GM23338 (cell line): ENCODE data around the gene BZW2. TPM values are rescaled to one million over a fixed set of nuclear protein-coding genes. Genes with fewer than 3 reads are reported as not detected.

ENCODE experiments used
- ATAC-seq: fragments of 200-7000 bp; cut with Tn5 transposase; 3 replicates; pipeline ENCODE4 v1.9.1; 2020
- DNase-seq: peaks from one replicate; pipeline ENCODE4 v3.0.0-alpha.2; 2015; ENCODE audit warnings: low spot score
- H2AFZ ChIP-seq: fragments of 200-600 bp; sonication (generic); 2 replicates; pipeline ENCODE4 v1.8.0; 2016; ENCODE audit warnings: antibody characterized with exemption, mild to moderate bottlenecking, moderate library complexity
- H3F3A ChIP-seq: fragments of 200-600 bp; sonication (generic); replicated peaks from 2 replicates; pipeline ENCODE4 v1.8.0; 2017; ENCODE audit warnings: antibody characterized with exemption, mixed run types, low read depth
- H3K27ac ChIP-seq: fragments of 200-600 bp; sonication (generic); 2 replicates; pipeline ENCODE4 v1.6.1; 2016; ENCODE audit warnings: low read depth
- H3K27me3 ChIP-seq: fragments of 200-600 bp; sonication (generic); 2 replicates; pipeline ENCODE4 v1.8.0; 2016; ENCODE audit warnings: mild to moderate bottlenecking, mixed run types, moderate library complexity; ENCODE audit not compliant: insufficient read depth
- H3K36me3 ChIP-seq: fragments of 200-600 bp; sonication (generic); 2 replicates; pipeline ENCODE4 v1.8.0; 2016; ENCODE audit warnings: mild to moderate bottlenecking; ENCODE audit not compliant: insufficient read depth
- H3K4me1 ChIP-seq: fragments of 200-600 bp; sonication (generic); 2 replicates; pipeline ENCODE4 v1.8.0; 2016; ENCODE audit warnings: mild to moderate bottlenecking, moderate library complexity; ENCODE audit not compliant: insufficient read depth
- H3K4me2 ChIP-seq: fragments of 200-600 bp; sonication (generic); 2 replicates; pipeline ENCODE4 v1.7.1; 2017; ENCODE audit warnings: mixed run types
- H3K4me3 ChIP-seq: fragments of 200-600 bp; sonication (generic); 2 replicates; pipeline ENCODE4 v1.6.1; 2016; ENCODE audit warnings: mixed run types
- H3K79me2 ChIP-seq: fragments of 200-600 bp; sonication (generic); replicated peaks from 2 replicates; pipeline ENCODE4 v1.8.0; 2017; ENCODE audit warnings: mild to moderate bottlenecking; ENCODE audit not compliant: insufficient read depth
- H3K9me2 ChIP-seq: fragments of 200-600 bp; sonication (generic); 2 replicates; pipeline ENCODE4 v1.8.0; 2017; ENCODE audit not compliant: insufficient read depth
- H4K20me1 ChIP-seq: fragments of 200-600 bp; sonication (generic); replicated peaks from 2 replicates; pipeline ENCODE4 v1.8.0; 2017; ENCODE audit warnings: mild to moderate bottlenecking; ENCODE audit not compliant: insufficient read depth
- H3K27ac Mint-ChIP-seq: 2 replicates; pipeline ENCODE4 v1.8.0; 2020; ENCODE audit warnings: inconsistent platforms, mild to moderate bottlenecking, moderate library complexity, mixed read lengths
- H3K27me3 Mint-ChIP-seq: 3 replicates; pipeline ENCODE4 v1.8.0; 2022; ENCODE audit warnings: low read depth, mild to moderate bottlenecking, moderate library complexity, mixed read lengths, inconsistent platforms; ENCODE audit not compliant: insufficient read depth, poor library complexity
- H3K36me3 Mint-ChIP-seq: 3 replicates; pipeline ENCODE4 v1.8.0; 2021; ENCODE audit warnings: low read depth, mild to moderate bottlenecking, inconsistent platforms, moderate library complexity, mixed read lengths
- H3K4me1 Mint-ChIP-seq: 3 replicates; pipeline ENCODE4 v1.8.0; 2020; ENCODE audit warnings: mild to moderate bottlenecking, inconsistent platforms, mixed read lengths
- H3K4me3 Mint-ChIP-seq: 3 replicates; pipeline ENCODE4 v1.8.0; 2021; ENCODE audit warnings: moderate library complexity, mild to moderate bottlenecking, inconsistent platforms, mixed read lengths
- H3K9me3 Mint-ChIP-seq: 3 replicates; pipeline ENCODE4 v1.8.0; 2020; ENCODE audit warnings: moderate library complexity, mild to moderate bottlenecking, inconsistent platforms, mixed read lengths
- CREB1 ChIP-seq: fragments of 250-450 bp; sonication (Bioruptor Pico); IDR thresholded peaks from 2 replicates; pipeline ENCODE4 v1.5.0; 2020; ENCODE audit warnings: low read depth, mild to moderate bottlenecking, moderate library complexity
- EZH2phosphoT487 ChIP-seq: fragments of 200-600 bp; sonication (generic); IDR thresholded peaks from one replicate; pipeline ENCODE4 v1.8.1; 2018; ENCODE audit warnings: antibody characterized with exemption; ENCODE audit not compliant: unreplicated experiment
- JUNB ChIP-seq: IDR thresholded peaks from one replicate; pipeline ENCODE4 v1.6.1; 2016; ENCODE audit warnings: antibody characterized with exemption; ENCODE audit not compliant: unreplicated experiment
- NANOG ChIP-seq: IDR thresholded peaks from 2 replicates; pipeline ENCODE4 v1.6.1; 2016; ENCODE audit warnings: antibody characterized with exemption, borderline replicate concordance
- STAT1 ChIP-seq: IDR thresholded peaks from one replicate; pipeline ENCODE4 v1.6.1; 2016; ENCODE audit warnings: antibody characterized with exemption; ENCODE audit not compliant: unreplicated experiment
- ZNF114 ChIP-seq: fragments of 250-450 bp; sonication (Bioruptor Pico); IDR thresholded peaks from 2 replicates; pipeline ENCODE4 v1.5.0; 2020; ENCODE audit warnings: mild to moderate bottlenecking, moderate library complexity
- ZNF331 ChIP-seq: fragments of 250-450 bp; sonication (Bioruptor Pico); IDR thresholded peaks from 2 replicates; pipeline ENCODE4 v1.5.0; 2020; ENCODE audit warnings: low read depth, mild to moderate bottlenecking, moderate library complexity
- polyA plus RNA-seq: library from polyadenylated mRNA; unstranded; fragments of >200 nt; fragmentation: Nextera tagmentation; extraction: Ambion mirVana; gene quantifications from 2 replicates; pipeline ENCODE4 v1.2.1, GENCODE V29; 2016
- total RNA-seq: library from RNA; depleted of rRNA; stranded (reverse); fragments of >200 nt; shearing (Covaris generic); gene quantifications from 2 replicates; pipeline ENCODE4 v1.2.3, GENCODE V29; 2014
- TF ChIP-seq, protein P1 (sequence below): IDR thresholded peaks from 2 replicates; pipeline ENCODE4 v1.6.1; 2016; ENCODE audit warnings: antibody characterized with exemption
- TF ChIP-seq, protein P2 (sequence below): IDR thresholded peaks from one replicate; pipeline ENCODE4 v1.6.1; 2018; ENCODE audit warnings: antibody characterized with exemption; ENCODE audit not compliant: unreplicated experiment
- TF ChIP-seq, protein P3 (sequence below), 2 experiments: fragments of 200-600 bp in 1 of 2; sonication (generic) in 1 of 2; conservative IDR thresholded peaks; 2 replicates each; pipeline versions ENCODE4 v1.5.1 to v1.6.1; 2016 to 2017; ENCODE audit warnings: antibody characterized with exemption in 2 of 2, low read depth in 2 of 2, mild to moderate bottlenecking in 2 of 2, moderate library complexity in 1 of 2
- TF ChIP-seq, protein P4 (sequence below): fragments of 250-450 bp; sonication (Bioruptor Pico); IDR thresholded peaks from 2 replicates; pipeline ENCODE4 v1.5.0; 2020; ENCODE audit warnings: mild to moderate bottlenecking, moderate library complexity

Gene BZW2
- total and polyA plus RNA-seq, 2 experiments from 2014 or later: 88.8 to 108 TPM

DNA sequence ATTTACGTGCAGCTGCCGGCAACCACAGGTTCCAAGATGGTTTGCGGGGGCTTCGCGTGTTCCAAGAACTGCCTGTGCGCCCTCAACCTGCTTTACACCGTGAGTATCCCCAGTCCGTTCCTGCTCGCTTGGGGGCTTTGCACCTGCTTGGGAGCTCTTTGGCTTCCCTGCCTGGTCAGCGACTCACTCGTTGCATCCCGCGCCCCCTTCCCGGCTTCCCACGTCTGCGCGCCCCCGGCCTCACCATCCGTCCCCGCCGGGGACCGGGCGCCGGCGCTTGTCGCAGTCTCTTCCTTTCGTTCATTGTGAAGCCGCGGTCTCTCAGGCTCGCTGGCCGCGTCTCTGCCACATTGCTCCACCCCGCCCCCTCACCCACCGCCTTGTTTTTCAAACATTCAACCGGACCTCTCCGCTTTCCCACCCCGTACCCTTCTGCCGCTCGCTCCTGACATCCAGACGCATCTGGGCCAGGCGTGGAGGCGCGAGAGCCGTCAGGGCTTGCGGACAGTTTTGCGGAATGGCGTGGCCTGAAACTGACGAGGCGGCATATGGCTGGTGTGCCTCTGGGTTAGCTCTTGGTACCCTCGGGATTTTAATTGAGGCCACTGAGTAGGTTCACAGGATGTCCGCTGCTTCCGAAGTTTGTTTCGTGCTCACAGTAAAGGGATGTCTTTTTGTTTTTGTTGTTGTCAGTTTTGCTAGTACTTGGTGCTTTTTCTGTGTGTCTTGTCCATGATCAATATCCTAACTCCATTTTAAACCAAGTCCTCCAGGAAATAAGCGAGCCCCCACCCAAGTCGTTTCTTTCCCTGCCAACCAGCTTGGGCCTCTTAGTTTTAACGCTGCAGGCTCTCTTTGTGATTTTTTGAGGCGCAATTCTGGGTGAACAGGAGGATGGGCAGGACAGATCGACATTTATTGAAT lies 108.2 kb downstream of the BZW2 start (continued):
- TF ChIP-seq JUNB: no peak
- TF ChIP-seq, protein P1, sequence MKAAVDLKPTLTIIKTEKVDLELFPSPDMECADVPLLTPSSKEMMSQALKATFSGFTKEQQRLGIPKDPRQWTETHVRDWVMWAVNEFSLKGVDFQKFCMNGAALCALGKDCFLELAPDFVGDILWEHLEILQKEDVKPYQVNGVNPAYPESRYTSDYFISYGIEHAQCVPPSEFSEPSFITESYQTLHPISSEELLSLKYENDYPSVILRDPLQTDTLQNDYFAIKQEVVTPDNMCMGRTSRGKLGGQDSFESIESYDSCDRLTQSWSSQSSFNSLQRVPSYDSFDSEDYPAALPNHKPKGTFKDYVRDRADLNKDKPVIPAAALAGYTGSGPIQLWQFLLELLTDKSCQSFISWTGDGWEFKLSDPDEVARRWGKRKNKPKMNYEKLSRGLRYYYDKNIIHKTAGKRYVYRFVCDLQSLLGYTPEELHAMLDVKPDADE: no peak

DNA sequence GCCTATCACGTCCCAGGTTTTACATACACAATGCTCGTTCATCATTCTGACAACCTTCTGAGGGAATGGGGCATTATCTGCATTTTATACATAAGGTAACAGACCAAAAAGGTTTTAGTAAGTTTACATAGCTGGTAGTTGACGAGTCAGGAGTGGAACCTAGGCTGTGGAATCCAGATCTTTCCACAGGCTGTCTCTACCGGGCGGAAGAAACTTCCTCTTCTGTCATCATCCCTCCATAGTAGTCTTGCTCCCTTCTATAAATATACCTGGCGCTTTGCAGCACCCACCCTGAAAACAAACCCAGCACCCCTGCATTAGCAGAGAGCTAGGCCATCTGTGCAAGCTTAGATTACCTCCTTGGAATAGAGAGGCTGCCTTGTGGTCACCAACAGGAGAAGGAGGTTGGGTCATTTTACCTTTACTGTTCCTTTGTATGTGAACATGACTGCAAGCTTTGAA lies 108.9 kb downstream of the BZW2 start:
- H3K36me3 ChIP-seq: no peaks in the 10 kb centered on the region
- H3K4me1 ChIP-seq: peaks cover 21% of the 10 kb centered on the region
- Mint-ChIP-seq H3K9me3 (no peaks in the 10 kb centered on the region; the same call in 2 of the 3 replicates), H3K4me3 (peak overlapping the region; percentile 89), H3K36me3 (no peaks in the 10 kb centered on the region; the same call in 2 of the 3 replicates), H3K27ac (no peak overlapping the region), H3K4me1 (peaks cover 33% of the 10 kb centered on the region), H3K27me3 (peaks cover 9% of the 10 kb centered on the region)
- H3K27ac ChIP-seq: no peak overlapping the region
- no peaks in the 10 kb centered on the region for H3K9me2 ChIP-seq
- H2AFZ ChIP-seq: peak overlapping the region; percentile 96; the same call in 1 of the 2 replicates
- no peak for ATAC-seq
- H3K79me2 ChIP-seq: peaks cover 54% of the 10 kb centered on the region
- peaks cover 13% of the 10 kb centered on the region for H3K27me3 ChIP-seq
- H3K4me3 ChIP-seq: peak overlapping the region; percentile 86
- no peak for DNase-seq
- no peaks in the 10 kb centered on the region for H3F3A ChIP-seq
- H3K4me2 ChIP-seq: peak overlapping the region; percentile 95
- H4K20me1 ChIP-seq: peaks cover 14% of the 10 kb centered on the region
- TF ChIP-seq, protein P2, sequence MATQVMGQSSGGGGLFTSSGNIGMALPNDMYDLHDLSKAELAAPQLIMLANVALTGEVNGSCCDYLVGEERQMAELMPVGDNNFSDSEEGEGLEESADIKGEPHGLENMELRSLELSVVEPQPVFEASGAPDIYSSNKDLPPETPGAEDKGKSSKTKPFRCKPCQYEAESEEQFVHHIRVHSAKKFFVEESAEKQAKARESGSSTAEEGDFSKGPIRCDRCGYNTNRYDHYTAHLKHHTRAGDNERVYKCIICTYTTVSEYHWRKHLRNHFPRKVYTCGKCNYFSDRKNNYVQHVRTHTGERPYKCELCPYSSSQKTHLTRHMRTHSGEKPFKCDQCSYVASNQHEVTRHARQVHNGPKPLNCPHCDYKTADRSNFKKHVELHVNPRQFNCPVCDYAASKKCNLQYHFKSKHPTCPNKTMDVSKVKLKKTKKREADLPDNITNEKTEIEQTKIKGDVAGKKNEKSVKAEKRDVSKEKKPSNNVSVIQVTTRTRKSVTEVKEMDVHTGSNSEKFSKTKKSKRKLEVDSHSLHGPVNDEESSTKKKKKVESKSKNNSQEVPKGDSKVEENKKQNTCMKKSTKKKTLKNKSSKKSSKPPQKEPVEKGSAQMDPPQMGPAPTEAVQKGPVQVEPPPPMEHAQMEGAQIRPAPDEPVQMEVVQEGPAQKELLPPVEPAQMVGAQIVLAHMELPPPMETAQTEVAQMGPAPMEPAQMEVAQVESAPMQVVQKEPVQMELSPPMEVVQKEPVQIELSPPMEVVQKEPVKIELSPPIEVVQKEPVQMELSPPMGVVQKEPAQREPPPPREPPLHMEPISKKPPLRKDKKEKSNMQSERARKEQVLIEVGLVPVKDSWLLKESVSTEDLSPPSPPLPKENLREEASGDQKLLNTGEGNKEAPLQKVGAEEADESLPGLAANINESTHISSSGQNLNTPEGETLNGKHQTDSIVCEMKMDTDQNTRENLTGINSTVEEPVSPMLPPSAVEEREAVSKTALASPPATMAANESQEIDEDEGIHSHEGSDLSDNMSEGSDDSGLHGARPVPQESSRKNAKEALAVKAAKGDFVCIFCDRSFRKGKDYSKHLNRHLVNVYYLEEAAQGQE: no peak
- TF ChIP-seq STAT1 (no peak), NANOG (no peak), ZNF331 (no peak), JUNB (no peak), EZH2phosphoT487 (no peak), CREB1 (no peak), ZNF114 (CRISPR knock-in tag) (no peak)
- TF ChIP-seq, protein P3, sequence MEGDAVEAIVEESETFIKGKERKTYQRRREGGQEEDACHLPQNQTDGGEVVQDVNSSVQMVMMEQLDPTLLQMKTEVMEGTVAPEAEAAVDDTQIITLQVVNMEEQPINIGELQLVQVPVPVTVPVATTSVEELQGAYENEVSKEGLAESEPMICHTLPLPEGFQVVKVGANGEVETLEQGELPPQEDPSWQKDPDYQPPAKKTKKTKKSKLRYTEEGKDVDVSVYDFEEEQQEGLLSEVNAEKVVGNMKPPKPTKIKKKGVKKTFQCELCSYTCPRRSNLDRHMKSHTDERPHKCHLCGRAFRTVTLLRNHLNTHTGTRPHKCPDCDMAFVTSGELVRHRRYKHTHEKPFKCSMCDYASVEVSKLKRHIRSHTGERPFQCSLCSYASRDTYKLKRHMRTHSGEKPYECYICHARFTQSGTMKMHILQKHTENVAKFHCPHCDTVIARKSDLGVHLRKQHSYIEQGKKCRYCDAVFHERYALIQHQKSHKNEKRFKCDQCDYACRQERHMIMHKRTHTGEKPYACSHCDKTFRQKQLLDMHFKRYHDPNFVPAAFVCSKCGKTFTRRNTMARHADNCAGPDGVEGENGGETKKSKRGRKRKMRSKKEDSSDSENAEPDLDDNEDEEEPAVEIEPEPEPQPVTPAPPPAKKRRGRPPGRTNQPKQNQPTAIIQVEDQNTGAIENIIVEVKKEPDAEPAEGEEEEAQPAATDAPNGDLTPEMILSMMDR (conservative IDR thresholded peaks at IDR 0.05; ENCODE audit: low read depth in 2 of 2): no peak
- TF ChIP-seq, protein P4, sequence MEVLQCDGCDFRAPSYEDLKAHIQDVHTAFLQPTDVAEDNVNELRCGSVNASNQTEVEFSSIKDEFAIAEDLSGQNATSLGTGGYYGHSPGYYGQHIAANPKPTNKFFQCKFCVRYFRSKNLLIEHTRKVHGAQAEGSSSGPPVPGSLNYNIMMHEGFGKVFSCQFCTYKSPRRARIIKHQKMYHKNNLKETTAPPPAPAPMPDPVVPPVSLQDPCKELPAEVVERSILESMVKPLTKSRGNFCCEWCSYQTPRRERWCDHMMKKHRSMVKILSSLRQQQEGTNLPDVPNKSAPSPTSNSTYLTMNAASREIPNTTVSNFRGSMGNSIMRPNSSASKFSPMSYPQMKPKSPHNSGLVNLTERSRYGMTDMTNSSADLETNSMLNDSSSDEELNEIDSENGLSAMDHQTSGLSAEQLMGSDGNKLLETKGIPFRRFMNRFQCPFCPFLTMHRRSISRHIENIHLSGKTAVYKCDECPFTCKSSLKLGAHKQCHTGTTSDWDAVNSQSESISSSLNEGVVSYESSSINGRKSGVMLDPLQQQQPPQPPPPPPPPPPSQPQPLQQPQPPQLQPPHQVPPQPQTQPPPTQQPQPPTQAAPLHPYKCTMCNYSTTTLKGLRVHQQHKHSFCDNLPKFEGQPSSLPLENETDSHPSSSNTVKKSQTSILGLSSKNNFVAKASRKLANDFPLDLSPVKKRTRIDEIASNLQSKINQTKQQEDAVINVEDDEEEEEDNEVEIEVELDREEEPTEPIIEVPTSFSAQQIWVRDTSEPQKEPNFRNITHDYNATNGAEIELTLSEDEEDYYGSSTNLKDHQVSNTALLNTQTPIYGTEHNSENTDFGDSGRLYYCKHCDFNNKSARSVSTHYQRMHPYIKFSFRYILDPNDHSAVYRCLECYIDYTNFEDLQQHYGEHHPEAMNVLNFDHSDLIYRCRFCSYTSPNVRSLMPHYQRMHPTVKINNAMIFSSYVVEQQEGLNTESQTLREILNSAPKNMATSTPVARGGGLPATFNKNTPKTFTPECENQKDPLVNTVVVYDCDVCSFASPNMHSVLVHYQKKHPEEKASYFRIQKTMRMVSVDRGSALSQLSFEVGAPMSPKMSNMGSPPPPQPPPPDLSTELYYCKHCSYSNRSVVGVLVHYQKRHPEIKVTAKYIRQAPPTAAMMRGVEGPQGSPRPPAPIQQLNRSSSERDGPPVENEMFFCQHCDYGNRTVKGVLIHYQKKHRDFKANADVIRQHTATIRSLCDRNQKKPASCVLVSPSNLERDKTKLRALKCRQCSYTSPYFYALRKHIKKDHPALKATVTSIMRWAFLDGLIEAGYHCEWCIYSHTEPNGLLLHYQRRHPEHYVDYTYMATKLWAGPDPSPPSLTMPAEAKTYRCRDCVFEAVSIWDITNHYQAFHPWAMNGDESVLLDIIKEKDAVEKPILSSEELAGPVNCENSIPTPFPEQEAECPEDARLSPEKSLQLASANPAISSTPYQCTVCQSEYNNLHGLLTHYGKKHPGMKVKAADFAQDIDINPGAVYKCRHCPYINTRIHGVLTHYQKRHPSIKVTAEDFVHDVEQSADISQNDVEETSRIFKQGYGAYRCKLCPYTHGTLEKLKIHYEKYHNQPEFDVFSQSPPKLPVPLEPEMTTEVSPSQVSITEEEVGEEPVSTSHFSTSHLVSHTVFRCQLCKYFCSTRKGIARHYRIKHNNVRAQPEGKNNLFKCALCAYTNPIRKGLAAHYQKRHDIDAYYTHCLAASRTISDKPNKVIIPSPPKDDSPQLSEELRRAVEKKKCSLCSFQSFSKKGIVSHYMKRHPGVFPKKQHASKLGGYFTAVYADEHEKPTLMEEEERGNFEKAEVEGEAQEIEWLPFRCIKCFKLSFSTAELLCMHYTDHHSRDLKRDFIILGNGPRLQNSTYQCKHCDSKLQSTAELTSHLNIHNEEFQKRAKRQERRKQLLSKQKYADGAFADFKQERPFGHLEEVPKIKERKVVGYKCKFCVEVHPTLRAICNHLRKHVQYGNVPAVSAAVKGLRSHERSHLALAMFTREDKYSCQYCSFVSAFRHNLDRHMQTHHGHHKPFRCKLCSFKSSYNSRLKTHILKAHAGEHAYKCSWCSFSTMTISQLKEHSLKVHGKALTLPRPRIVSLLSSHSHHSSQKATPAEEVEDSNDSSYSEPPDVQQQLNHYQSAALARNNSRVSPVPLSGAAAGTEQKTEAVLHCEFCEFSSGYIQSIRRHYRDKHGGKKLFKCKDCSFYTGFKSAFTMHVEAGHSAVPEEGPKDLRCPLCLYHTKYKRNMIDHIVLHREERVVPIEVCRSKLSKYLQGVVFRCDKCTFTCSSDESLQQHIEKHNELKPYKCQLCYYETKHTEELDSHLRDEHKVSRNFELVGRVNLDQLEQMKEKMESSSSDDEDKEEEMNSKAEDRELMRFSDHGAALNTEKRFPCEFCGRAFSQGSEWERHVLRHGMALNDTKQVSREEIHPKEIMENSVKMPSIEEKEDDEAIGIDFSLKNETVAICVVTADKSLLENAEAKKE (CRISPR knock-in tag): no peak
